HepG2 (cell line): ENCODE measurements around the gene CACNG7. TPM values are rescaled to one million over a fixed set of nuclear protein-coding genes. Genes with fewer than 3 reads are reported as not detected.

Source experiments
- ATAC-seq: fragments of 200-7000 bp; cut with Tn5 transposase; 3 replicates; pipeline ENCODE4 v1.9.1; 2020; ENCODE audit warnings: mild to moderate bottlenecking, moderate library complexity
- BruUV-seq: library from RNA; stranded (reverse); fragments of 400-500 nt; replicated peaks from 2 replicates; lab custom pipeline; 2021; lab: Mats Ljungman, UMichigan
- CTCF ChIA-PET: fragments of 300-600 bp; formaldehyde crosslinking; extraction: SDS; loops from one replicate; lab custom pipeline; 2021; ENCODE audit warnings: low total read pairs, inconsistent platforms, low intra/inter-chr PET ratio; lab: Yijun Ruan, JAX
- POLR2A ChIA-PET: fragments of 350-600 bp; sonication (Branson Sonifier 250); formaldehyde crosslinking; loops from one replicate; lab custom pipeline; 2020; ENCODE audit warnings: antibody characterized with exemption, inconsistent platforms; lab: Yijun Ruan, JAX
- DNase-seq: peaks from one replicate; pipeline ENCODE4 v3.0.0-alpha.2; 2015; ENCODE audit warnings: low spot score
- FAIRE-seq: peaks from 3 replicates; lab custom pipeline; 2011; peaks lifted over from hg19 to GRCh38; lab: Jason Lieb, UNC
- H2AFZ ChIP-seq: one replicate; pipeline ENCODE4 v1.6.1; 2011; ENCODE audit warnings: low read length, inconsistent platforms
- H3K27ac ChIP-seq: fragments of 300-600 bp; 3 replicates; pipeline ENCODE4 v1.8.0; 2011; ENCODE audit warnings: mixed run types, mild to moderate bottlenecking, mixed read lengths, low read length, inconsistent platforms; ENCODE audit not compliant: insufficient read depth; ENCODE audit errors: extremely low read length
- H3K27me3 ChIP-seq, 2 experiments: fragments of 200-600 bp in 1 of 2; 2 replicates in 1 of 2; 3 replicates in 1 of 2; pipeline versions ENCODE4 v1.6.0 to v1.8.0; 2011; ENCODE audit warnings: low read length in 2 of 2, mild to moderate bottlenecking in 2 of 2, moderate library complexity in 2 of 2, inconsistent platforms in 1 of 2; ENCODE audit not compliant: insufficient read depth in 2 of 2, control insufficient read depth in 1 of 2
- H3K36me3 ChIP-seq, 2 experiments: fragments of 200-600 bp in 1 of 2; replicated peaks in 1 of 2; 2 replicates in 1 of 2; 3 replicates in 1 of 2; pipeline versions ENCODE4 v1.5.1 to v1.8.0; 2011; ENCODE audit warnings: low read length in 2 of 2, inconsistent platforms in 1 of 2; ENCODE audit not compliant: insufficient read depth in 2 of 2, control insufficient read depth in 1 of 2
- H3K4me1 ChIP-seq: 2 replicates; pipeline ENCODE4 v1.5.1; 2012; ENCODE audit warnings: low read length, inconsistent platforms; ENCODE audit not compliant: insufficient read depth
- H3K4me2 ChIP-seq: 2 replicates; pipeline ENCODE4 v1.6.0; 2011; ENCODE audit warnings: low read depth, low read length, inconsistent platforms
- H3K4me3 ChIP-seq, 3 experiments: fragments of 200-600 bp in 1 of 3; sonication (generic), shearing (Covaris generic) in 1 of 3; replicated peaks in 1 of 3; 2 replicates each; pipeline ENCODE4 v1.5.1; 2011 to 2016; ENCODE audit warnings: low read length in 3 of 3, inconsistent platforms in 2 of 3, low read depth in 2 of 3, mild to moderate bottlenecking in 2 of 3, control low read depth in 1 of 3, mixed read lengths in 1 of 3; ENCODE audit not compliant: insufficient read depth in 1 of 3
- H3K79me2 ChIP-seq: one replicate; pipeline ENCODE4 v1.6.1; 2011; ENCODE audit warnings: low read length, inconsistent platforms; ENCODE audit not compliant: insufficient read depth
- H3K9ac ChIP-seq: 2 replicates; pipeline ENCODE4 v1.6.0; 2011; ENCODE audit warnings: mild to moderate bottlenecking, low read depth, low read length, inconsistent platforms; ENCODE audit not compliant: insufficient read depth
- H3K9me3 ChIP-seq: 2 replicates; pipeline ENCODE4 v1.5.1; 2012; ENCODE audit warnings: mild to moderate bottlenecking, low read length
- H4K20me1 ChIP-seq: 2 replicates; pipeline ENCODE4 v1.6.0; 2011; ENCODE audit warnings: inconsistent platforms, mild to moderate bottlenecking, low read length, moderate library complexity; ENCODE audit not compliant: insufficient read depth
- FUBP1 ChIP-seq: sonication (generic); formaldehyde crosslinking; IDR thresholded peaks from 2 replicates; pipeline ENCODE4 v1.5.1; 2020; ENCODE audit warnings: missing genetic modification reagents, mild to moderate bottlenecking, borderline replicate concordance
- HIVEP1 ChIP-seq: sonication (generic); formaldehyde crosslinking; IDR thresholded peaks from 2 replicates; pipeline ENCODE4 v1.4.0; 2020; ENCODE audit warnings: mild to moderate bottlenecking, missing genetic modification reagents
- HNRNPUL1 ChIP-seq: fragments of 200-400 bp; formaldehyde crosslinking; IDR thresholded peaks from 2 replicates; pipeline ENCODE4 v1.6.1; 2017; ENCODE audit warnings: low read depth, mild to moderate bottlenecking, low read length, moderate library complexity
- PHF20 ChIP-seq: sonication (generic); formaldehyde crosslinking; IDR thresholded peaks from 2 replicates; pipeline ENCODE4 v1.5.0; 2020; ENCODE audit warnings: mild to moderate bottlenecking, missing genetic modification reagents
- TFE3 ChIP-seq: IDR thresholded peaks from 2 replicates; pipeline ENCODE4 v1.6.1; 2016
- ZNF143 ChIP-seq: sonication (generic); formaldehyde crosslinking; IDR thresholded peaks from 2 replicates; pipeline ENCODE4 v1.4.0; 2020; ENCODE audit warnings: missing genetic modification reagents
- WGBS: methylation state at CpG from one replicate; pipeline ENCODE4 v1.1.6; 2017; ENCODE audit warnings: low lambda C conversion rate; 5-methylcytosine and 5-hydroxymethylcytosine counted together
- in situ Hi-C: cut with HindIII; loops from 2 replicates; pipeline ENCODE4 v1.10.0; 2017; ENCODE audit warnings: low pct_unique_long_range_greater_than_20kb; ENCODE audit not compliant: extremely low pct_ligation_motif_present
- intact Hi-C: fragments of 100-400 bp; cut with micrococcal nuclease; formaldehyde crosslinking; loops from one replicate; pipeline ENCODE4 v1.10.0; 2022; ENCODE audit not compliant: unreplicated experiment
- polyA plus RNA-seq, 8 experiments: library from polyadenylated mRNA; depleted of rRNA in 3 of 8; stranded (reverse) in 7 of 8; unstranded in 1 of 8; fragments of >200 nt; fragmentation: Illumina TruSeq in 4 of 8; extraction: Trizol in 4 of 8; gene quantifications; 2 replicates each; pipeline versions ENCODE4 v1.2.1 to v1.2.3, GENCODE V29; 2011 to 2016; ENCODE audit warnings: low read depth in 4 of 8, missing spikeins in 1 of 8, mixed read lengths in 1 of 8; ENCODE audit not compliant: insufficient read depth in 1 of 8
- total RNA-seq, 5 experiments: library from RNA; depleted of rRNA; stranded (reverse); fragments of >200 nt; fragmentation: Illumina TruSeq; extraction: Trizol; gene quantifications; 2 replicates each; pipeline ENCODE4 v1.2.3, GENCODE V29; 2016; ENCODE audit warnings: low read depth in 1 of 5
- TF ChIP-seq, protein P1 (sequence below): sonication (generic); formaldehyde crosslinking; IDR thresholded peaks from 2 replicates; pipeline ENCODE4 v1.4.0; 2020; ENCODE audit warnings: missing genetic modification reagents, mild to moderate bottlenecking, borderline replicate concordance
- TF ChIP-seq, protein P2 (sequence below): sonication (generic); formaldehyde crosslinking; IDR thresholded peaks from 2 replicates; pipeline ENCODE4 v1.9.0; 2022; ENCODE audit warnings: missing genetic modification reagents, mild to moderate bottlenecking, borderline replicate concordance
- TF ChIP-seq, protein P3 (sequence below): sonication (generic); formaldehyde crosslinking; IDR thresholded peaks from 2 replicates; pipeline ENCODE4 v1.5.0; 2020; ENCODE audit warnings: mild to moderate bottlenecking, missing genetic modification reagents

Gene CACNG7
- total and polyA plus RNA-seq, 2 of the 13 experiments (the other 11 are each of a cell fraction or from before 2014, with no cell fraction given), result not detected

GRCh38 chr19:53908935-53909415 lies at the start of gene CACNG7 (continued):
- TF ChIP-seq FUBP1 (CRISPR knock-in tag) (no peak), PHF20 (CRISPR knock-in tag) (no peak)

- ChIA-PET CTCF (no interaction called here), POLR2A (interaction anchor here (0.8 to 5.6 kb wide), 12 partner anchors 9 to 337 kb away, joined by 3 to 102 read pairs (median 5); partner anchors contain the start of genes MBOAT7, PRKCG, RPS9 and TSEN34)
- no TSS peak for BruUV-seq
- Histone ChIP-seq H4K20me1 (0 out of 2 replicates have a peak, but pooled peaks cover 5% of the 10 kb centered on the region), H3K9ac (peak overlapping the region; percentile 99), H2AFZ (no peak overlapping the region), H3K4me1 (peaks cover 34% of the 10 kb centered on the region), H3K9me3 (no peaks in the 10 kb centered on the region), H3K4me2 (peak overlapping the region; percentile 92), H3K4me3 (peak overlapping the region; percentile 34 to 97 (median 84); a peak in 5 of 6 replicates), H3K79me2 (peaks cover 29% of the 10 kb centered on the region), H3K27me3 (no peaks in the 10 kb centered on the region; a peak in 1 of 5 replicates), H3K36me3 (no peaks in the 10 kb centered on the region), H3K27ac (peak overlapping the region; percentile 100)
- peak; percentile 96 for FAIRE-seq
- DNase-seq, result peak; percentile 99
- peak; percentile 58 for ATAC-seq
- intact Hi-C loops, result no loop called here
- 7% methylated on average over 4 of the region's 6 CpGs for WGBS
- in situ Hi-C loops, result no loop called here
- TF ChIP-seq, protein P1, sequence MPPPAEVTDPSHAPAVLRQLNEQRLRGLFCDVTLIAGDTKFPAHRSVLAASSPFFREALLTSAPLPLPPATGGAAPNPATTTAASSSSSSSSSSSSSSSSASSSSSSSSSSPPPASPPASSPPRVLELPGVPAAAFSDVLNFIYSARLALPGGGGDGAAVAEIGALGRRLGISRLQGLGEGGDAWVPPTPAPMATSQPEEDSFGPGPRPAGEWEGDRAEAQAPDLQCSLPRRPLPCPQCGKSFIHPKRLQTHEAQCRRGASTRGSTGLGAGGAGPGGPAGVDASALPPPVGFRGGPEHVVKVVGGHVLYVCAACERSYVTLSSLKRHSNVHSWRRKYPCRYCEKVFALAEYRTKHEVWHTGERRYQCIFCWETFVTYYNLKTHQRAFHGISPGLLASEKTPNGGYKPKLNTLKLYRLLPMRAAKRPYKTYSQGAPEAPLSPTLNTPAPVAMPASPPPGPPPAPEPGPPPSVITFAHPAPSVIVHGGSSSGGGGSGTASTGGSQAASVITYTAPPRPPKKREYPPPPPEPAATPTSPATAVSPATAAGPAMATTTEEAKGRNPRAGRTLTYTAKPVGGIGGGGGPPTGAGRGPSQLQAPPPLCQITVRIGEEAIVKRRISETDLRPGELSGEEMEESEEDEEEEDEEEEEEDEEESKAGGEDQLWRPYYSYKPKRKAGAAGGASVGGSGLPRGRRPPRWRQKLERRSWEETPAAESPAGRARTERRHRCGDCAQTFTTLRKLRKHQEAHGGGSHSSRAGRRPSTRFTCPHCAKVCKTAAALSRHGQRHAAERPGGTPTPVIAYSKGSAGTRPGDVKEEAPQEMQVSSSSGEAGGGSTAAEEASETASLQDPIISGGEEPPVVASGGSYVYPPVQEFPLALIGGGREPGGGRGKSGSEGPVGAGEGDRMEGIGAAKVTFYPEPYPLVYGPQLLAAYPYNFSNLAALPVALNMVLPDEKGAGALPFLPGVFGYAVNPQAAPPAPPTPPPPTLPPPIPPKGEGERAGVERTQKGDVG (CRISPR knock-in tag), result no peak
- TF ChIP-seq TFE3 (CRISPR knock-in tag) (peak; percentile 88), ZNF143 (CRISPR knock-in tag) (no peak), HIVEP1 (CRISPR knock-in tag) (peak; percentile 74), HNRNPUL1 (no peak)
- TF ChIP-seq, protein P2, sequence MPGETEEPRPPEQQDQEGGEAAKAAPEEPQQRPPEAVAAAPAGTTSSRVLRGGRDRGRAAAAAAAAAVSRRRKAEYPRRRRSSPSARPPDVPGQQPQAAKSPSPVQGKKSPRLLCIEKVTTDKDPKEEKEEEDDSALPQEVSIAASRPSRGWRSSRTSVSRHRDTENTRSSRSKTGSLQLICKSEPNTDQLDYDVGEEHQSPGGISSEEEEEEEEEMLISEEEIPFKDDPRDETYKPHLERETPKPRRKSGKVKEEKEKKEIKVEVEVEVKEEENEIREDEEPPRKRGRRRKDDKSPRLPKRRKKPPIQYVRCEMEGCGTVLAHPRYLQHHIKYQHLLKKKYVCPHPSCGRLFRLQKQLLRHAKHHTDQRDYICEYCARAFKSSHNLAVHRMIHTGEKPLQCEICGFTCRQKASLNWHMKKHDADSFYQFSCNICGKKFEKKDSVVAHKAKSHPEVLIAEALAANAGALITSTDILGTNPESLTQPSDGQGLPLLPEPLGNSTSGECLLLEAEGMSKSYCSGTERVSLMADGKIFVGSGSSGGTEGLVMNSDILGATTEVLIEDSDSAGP (CRISPR knock-in tag), result peak; percentile 59
- TF ChIP-seq, protein P3, sequence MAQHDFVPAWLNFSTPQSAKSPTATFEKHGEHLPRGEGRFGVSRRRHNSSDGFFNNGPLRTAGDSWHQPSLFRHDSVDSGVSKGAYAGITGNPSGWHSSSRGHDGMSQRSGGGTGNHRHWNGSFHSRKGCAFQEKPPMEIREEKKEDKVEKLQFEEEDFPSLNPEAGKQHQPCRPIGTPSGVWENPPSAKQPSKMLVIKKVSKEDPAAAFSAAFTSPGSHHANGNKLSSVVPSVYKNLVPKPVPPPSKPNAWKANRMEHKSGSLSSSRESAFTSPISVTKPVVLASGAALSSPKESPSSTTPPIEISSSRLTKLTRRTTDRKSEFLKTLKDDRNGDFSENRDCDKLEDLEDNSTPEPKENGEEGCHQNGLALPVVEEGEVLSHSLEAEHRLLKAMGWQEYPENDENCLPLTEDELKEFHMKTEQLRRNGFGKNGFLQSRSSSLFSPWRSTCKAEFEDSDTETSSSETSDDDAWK (CRISPR knock-in tag), result no peak
Observed at GRCh38 chr19:53864308-53864836, 44.7 kb upstream of the CACNG7 start.
